ENCODE results near the gene THRB.

The THRB gene

GRCh38 chr3:24387493-24387892 is 107.2 kb downstream of the THRB start:
- no peak for TF ChIP-seq CTCF (IDR thresholded peaks at IDR 0.05; ENCODE audit: extremely low read depth, missing control alignments)

GRCh38 chr3:24387000-24387399 is 107.7 kb downstream of the THRB start:
- no peak for DNase-seq (ENCODE audit: low spot score)

More at GRCh38 chr3:24387493-24387892, 107.2 kb downstream of the THRB start:
- no peak for DNase-seq (ENCODE audit: low spot score)

GRCh38 chr3:24386458-24386857 is 108.2 kb downstream of the THRB start:
- DNase-seq (ENCODE audit: low spot score): no peak
- TF ChIP-seq CTCF (IDR thresholded peaks at IDR 0.05; ENCODE audit: extremely low read depth, missing control alignments): no peak

More at GRCh38 chr3:24387000-24387399, 107.7 kb downstream of the THRB start:
- TF ChIP-seq CTCF (IDR thresholded peaks at IDR 0.05; ENCODE audit: extremely low read depth, missing control alignments): no peak

GRCh38 chr3:24385012-24385615 is 109.5 kb downstream of the THRB start:
- DNase-seq (ENCODE audit: low spot score): no peak
- TF ChIP-seq CTCF (IDR thresholded peaks at IDR 0.05; ENCODE audit: extremely low read depth, missing control alignments): no peak

GRCh38 chr3:24382647-24383046 is 112.0 kb downstream of the THRB start:
- TF ChIP-seq CTCF (IDR thresholded peaks at IDR 0.05; ENCODE audit: extremely low read depth, missing control alignments): no peak
- DNase-seq (ENCODE audit: low spot score): no peak

GRCh38 chr3:24379936-24380335 is 114.7 kb downstream of the THRB start:
- no peak for TF ChIP-seq CTCF (IDR thresholded peaks at IDR 0.05; ENCODE audit: extremely low read depth, missing control alignments)
- DNase-seq (ENCODE audit: low spot score): no peak

- no peak for DNase-seq (ENCODE audit: low spot score)
- no peak for TF ChIP-seq CTCF (IDR thresholded peaks at IDR 0.05; ENCODE audit: extremely low read depth, missing control alignments)
These were observed 116.3 kb downstream of the THRB start for GRCh38 chr3:24378313-24378712.

All from GM20000 (cell line).